Omental fat pad (tissue), 4 donors: Measurements from ENCODE around the gene BCL2L11. TPM values are rescaled to one million over a fixed set of nuclear protein-coding genes. Genes with fewer than 3 reads are reported as not detected.

Experiments used
- ATAC-seq: fragments of 150-250 bp; one replicate; pipeline ENCODE4 v1.9.1; 2016; ENCODE audit warnings: mild to moderate bottlenecking, moderate library complexity; ENCODE audit not compliant: low FRiP score
- DNase-seq: peaks from one replicate; pipeline ENCODE4 v3.0.0-alpha.2; 2019; ENCODE audit warnings: low spot score
- CTCF ChIP-seq, 3 donors: fragments of 450-650 bp; IDR thresholded peaks; one replicate each; pipeline ENCODE4 v1.5.1; 2016 to 2017; ENCODE audit warnings: antibody characterized with exemption in 3 of 3, mild to moderate bottlenecking in 3 of 3, moderate library complexity in 2 of 3
- total RNA-seq, 4 donors: library from RNA; depleted of rRNA; stranded (reverse); fragments of >200 nt; gene quantifications; one replicate each; pipeline ENCODE4 v1.1.0, GENCODE V29; 2016

BCL2L11 gene
- total RNA-seq, 4 donors from 2014 or later: 16.1 to 20.2 (median 17.9) TPM

DNA sequence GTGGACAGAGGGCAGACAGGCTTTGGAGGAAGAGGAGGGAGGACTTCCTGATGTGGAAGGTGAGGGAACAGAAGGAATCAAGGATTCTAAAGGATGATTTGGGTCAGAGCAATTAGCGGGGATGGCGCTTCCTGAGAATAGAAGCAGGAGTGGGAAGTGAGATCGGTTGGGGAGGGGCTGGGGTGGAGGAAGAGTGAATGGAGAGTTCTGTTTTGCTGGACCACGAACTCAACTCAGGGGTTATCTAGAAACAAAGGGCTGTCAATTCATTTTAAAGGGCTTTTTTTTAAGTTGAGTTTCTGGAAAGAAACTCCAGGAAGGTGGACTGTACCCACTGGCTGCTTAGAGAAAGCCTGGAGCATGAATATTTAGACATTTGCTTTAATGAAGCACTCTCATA, 54.9 kb downstream of the BCL2L11 start:
- ATAC-seq: no peak

DNA sequence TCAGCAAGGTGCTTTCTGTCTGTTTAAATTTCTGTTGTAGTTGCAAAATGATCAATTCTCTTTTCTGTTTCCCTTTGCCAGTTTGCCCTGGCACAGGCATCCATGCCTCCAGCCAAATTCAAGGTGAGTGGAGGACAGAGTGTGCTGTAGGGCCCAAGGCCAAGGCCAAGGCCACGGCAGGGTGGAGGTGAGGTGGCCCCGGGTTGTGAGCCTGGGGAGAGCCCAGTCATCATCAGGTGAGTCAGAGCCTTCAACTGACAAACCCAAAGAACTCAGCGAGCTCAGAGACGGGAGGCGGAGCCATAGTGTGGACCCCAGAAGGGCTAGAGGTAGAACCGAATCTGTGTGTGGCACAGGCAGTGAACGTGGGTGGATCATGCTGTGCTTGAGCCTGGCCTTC, 55.7 kb downstream of the BCL2L11 start:
- no peak for TF ChIP-seq CTCF (IDR thresholded peaks at IDR 0.05)
- no peak for ATAC-seq
- DNase-seq: no peak

More for the DNA sequence above, 54.9 kb downstream of the BCL2L11 start:
- TF ChIP-seq CTCF (IDR thresholded peaks at IDR 0.05): no peak
- no peak for DNase-seq

- ATAC-seq (no peak), DNase-seq (no peak)
- TF ChIP-seq CTCF (IDR thresholded peaks at IDR 0.05): no peak
Measured at GRCh38 chr2:111176867-111177266, 56.2 kb downstream of the BCL2L11 start.

DNA sequence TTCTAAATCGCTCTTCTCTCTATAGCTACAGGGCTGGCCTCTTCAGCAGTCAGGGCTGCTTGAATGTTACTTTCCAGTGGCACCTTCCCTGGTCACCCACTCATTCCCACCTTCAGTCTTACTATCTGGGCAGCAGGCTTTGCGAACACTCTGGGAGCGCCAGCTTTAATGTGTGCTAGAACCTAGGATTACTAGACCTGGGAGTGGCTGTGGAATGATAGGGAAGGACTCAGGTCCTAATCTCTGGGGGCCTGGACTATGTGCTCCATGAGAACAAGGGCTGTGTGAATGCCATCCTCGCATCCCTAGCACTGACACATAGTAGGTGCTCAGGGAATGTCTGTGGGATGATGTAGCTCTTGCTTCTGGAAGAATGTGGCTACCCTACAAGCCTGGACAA, 57.6 kb downstream of the BCL2L11 start:
- TF ChIP-seq CTCF (IDR thresholded peaks at IDR 0.05): no peak
- ATAC-seq: no peak
- DNase-seq: no peak

GRCh38 chr2:111178730-111179405, 58.2 kb downstream of the BCL2L11 start:
- no peak for DNase-seq
- no peak for TF ChIP-seq CTCF (IDR thresholded peaks at IDR 0.05)
- ATAC-seq: no peak

- no peak for ATAC-seq
- TF ChIP-seq CTCF (IDR thresholded peaks at IDR 0.05): no peak
- no peak for DNase-seq
Measured at GRCh38 chr2:111182121-111182520, 61.4 kb downstream of the BCL2L11 start.

DNA sequence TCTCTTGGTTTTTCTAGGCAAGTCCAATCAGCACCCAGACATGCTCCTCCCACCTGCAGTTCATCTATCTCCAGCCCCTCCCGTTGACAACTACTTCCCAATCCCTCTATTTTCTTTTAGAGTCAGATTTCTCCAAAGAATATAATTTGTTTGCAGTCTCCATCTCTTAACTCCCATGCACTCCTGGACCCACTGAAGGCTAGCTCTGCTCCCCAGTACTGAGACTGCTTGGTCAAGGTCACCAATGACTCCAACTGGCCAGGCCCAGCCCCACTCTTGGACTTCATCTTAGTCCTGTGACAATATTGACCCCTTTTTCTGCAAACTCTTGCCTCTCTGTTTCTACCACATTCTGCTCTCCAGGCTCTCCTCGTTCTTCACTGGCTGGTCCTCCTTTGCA, 62.0 kb downstream of the BCL2L11 start:
- ATAC-seq: no peak
- TF ChIP-seq CTCF (IDR thresholded peaks at IDR 0.05): no peak
- no peak for DNase-seq
